SU-DHL-6 (cell line): ENCODE data around the gene F12.

Experiments used
- H2AFZ ChIP-seq: fragments of 200-600 bp; sonication (generic); 2 replicates; pipeline ENCODE4 v1.6.1; 2014; ENCODE audit warnings: low read depth, mild to moderate bottlenecking, moderate library complexity, mixed read lengths, antibody characterized with exemption, low read length; ENCODE audit not compliant: severe bottlenecking
- H3F3A ChIP-seq: fragments of 200-600 bp; shearing (Covaris generic); 2 replicates; pipeline ENCODE4 v1.6.0; 2016; ENCODE audit warnings: antibody characterized with exemption, mild to moderate bottlenecking; ENCODE audit not compliant: insufficient read depth
- H3K27ac ChIP-seq: fragments of 200-600 bp; sonication (generic); 2 replicates; pipeline ENCODE4 v1.5.1; 2016; ENCODE audit warnings: low read depth, mild to moderate bottlenecking, low read length, moderate library complexity, mixed read lengths
- H3K27me3 ChIP-seq: fragments of 200-600 bp; sonication (generic), shearing (Covaris generic); 2 replicates; pipeline ENCODE4 v1.6.0; 2014; ENCODE audit warnings: mild to moderate bottlenecking, low read length
- H3K36me3 ChIP-seq: fragments of 200-600 bp; sonication (generic); 2 replicates; pipeline ENCODE4 v1.6.1; 2014; ENCODE audit warnings: mild to moderate bottlenecking, low read length, mixed read lengths
- H3K4me2 ChIP-seq: fragments of 300-600, 200-600 bp; shearing (Covaris generic), sonication (generic); 2 replicates; pipeline ENCODE4 v1.6.0; 2014; ENCODE audit warnings: low read length, low read depth, mild to moderate bottlenecking; ENCODE audit not compliant: poor library complexity, severe bottlenecking
- H3K4me3 ChIP-seq: fragments of 200-600 bp; sonication (generic); 2 replicates; pipeline ENCODE4 v1.5.1; 2014; ENCODE audit warnings: antibody characterized with exemption, low read length, mild to moderate bottlenecking, mixed read lengths; ENCODE audit not compliant: insufficient read depth, poor library complexity, severe bottlenecking
- H3K79me2 ChIP-seq: fragments of 200-600 bp; sonication (generic); 2 replicates; pipeline ENCODE4 v1.6.1; 2014; ENCODE audit warnings: mild to moderate bottlenecking, low read length, moderate library complexity; ENCODE audit not compliant: insufficient read depth
- H3K9ac ChIP-seq: fragments of 200-600 bp; sonication (generic); 2 replicates; pipeline ENCODE4 v1.7.0; 2014; ENCODE audit warnings: mild to moderate bottlenecking, low read length
- H3K9me2 ChIP-seq: fragments of 200-600 bp; sonication (generic); replicated peaks from 2 replicates; pipeline ENCODE4 v1.6.1; 2014; ENCODE audit warnings: low read length; ENCODE audit not compliant: insufficient read depth
- H3K9me3 ChIP-seq: fragments of 200-600 bp; sonication (generic); 2 replicates; pipeline ENCODE4 v1.6.1; 2014; ENCODE audit warnings: low read length, mixed read lengths; ENCODE audit not compliant: insufficient read depth
- H4K20me1 ChIP-seq: fragments of 200-600 bp; sonication (generic); 2 replicates; pipeline ENCODE4 v1.6.1; 2014; ENCODE audit warnings: low read depth, mild to moderate bottlenecking, antibody characterized with exemption, low read length, moderate library complexity, mixed read lengths
- EZH2phosphoT487 ChIP-seq: fragments of 200-600 bp; sonication (generic), shearing (Covaris generic); conservative IDR thresholded peaks from 2 replicates; pipeline ENCODE4 v1.6.1; 2018; ENCODE audit warnings: mild to moderate bottlenecking, antibody characterized with exemption, low read length, moderate library complexity, mixed read lengths
- TF ChIP-seq, protein P1 (sequence below): fragments of 200-600 bp; sonication (generic); IDR thresholded peaks from one replicate; pipeline ENCODE4 v1.5.1; 2017; ENCODE audit warnings: antibody characterized with exemption, mild to moderate bottlenecking, low read length, moderate library complexity; ENCODE audit not compliant: insufficient read depth, poor library complexity, severe bottlenecking

F12 gene

DNA sequence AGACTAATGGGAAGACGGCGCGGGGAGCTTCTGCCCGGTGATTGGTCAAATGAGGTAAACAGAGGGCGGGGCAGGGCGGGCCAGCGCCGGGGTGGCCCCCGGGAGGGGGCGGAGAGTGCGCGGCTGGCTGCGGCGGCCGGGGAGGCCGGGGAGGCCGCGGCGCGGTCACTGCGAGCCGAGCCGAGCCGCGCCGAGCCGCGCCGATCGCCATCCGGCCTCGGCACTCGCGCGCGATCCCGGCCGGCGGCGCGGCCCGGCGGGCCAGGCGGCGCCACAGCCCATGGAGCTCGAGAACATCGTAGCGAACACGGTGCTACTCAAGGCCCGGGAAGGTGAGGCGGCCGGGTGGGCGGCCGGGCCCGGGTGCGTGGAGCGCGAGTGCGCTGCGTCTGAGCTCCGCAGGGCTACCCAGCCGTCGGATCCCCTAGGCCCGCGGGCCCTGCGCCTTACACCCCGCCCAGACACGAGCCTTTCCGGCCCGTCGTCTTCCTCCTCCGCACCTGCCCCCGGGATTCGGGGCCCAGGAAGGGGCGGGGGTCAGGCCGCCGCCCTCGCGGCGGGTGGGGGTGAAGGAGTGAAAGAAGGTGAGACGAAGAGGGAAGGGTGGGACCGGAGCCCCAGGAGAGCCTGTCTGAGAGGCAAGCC, 17.3 kb upstream of the F12 start, which contains the start of gene GRK6:
TSS of gene GRK6 (plus strand) at position 111 of the 645 bp plus-strand sequence. CDS start at position 281, 170 bp downstream.
- Histone ChIP-seq H3K36me3 (no peaks in the 10 kb centered on the region), H2AFZ (peak within 1 kb of the TSS; percentile 66), H3K4me2 (peak within 1 kb of the TSS; percentile 71), H3K9me2 (no peaks in the 10 kb centered on the region), H3F3A (peaks cover 44% of the 10 kb centered on the region), H4K20me1 (no peaks in the 10 kb centered on the region; the same call in 1 of the 2 replicates), H3K9me3 (no peaks in the 10 kb centered on the region), H3K27ac (peak within 1 kb of the TSS; percentile 95), H3K9ac (peak within 1 kb of the TSS; percentile 68), H3K79me2 (peaks cover 22% of the 10 kb centered on the region), H3K4me3 (peak within 1 kb of the TSS; percentile 66), H3K27me3 (no peaks in the 10 kb centered on the region)
- TF ChIP-seq, protein P1, sequence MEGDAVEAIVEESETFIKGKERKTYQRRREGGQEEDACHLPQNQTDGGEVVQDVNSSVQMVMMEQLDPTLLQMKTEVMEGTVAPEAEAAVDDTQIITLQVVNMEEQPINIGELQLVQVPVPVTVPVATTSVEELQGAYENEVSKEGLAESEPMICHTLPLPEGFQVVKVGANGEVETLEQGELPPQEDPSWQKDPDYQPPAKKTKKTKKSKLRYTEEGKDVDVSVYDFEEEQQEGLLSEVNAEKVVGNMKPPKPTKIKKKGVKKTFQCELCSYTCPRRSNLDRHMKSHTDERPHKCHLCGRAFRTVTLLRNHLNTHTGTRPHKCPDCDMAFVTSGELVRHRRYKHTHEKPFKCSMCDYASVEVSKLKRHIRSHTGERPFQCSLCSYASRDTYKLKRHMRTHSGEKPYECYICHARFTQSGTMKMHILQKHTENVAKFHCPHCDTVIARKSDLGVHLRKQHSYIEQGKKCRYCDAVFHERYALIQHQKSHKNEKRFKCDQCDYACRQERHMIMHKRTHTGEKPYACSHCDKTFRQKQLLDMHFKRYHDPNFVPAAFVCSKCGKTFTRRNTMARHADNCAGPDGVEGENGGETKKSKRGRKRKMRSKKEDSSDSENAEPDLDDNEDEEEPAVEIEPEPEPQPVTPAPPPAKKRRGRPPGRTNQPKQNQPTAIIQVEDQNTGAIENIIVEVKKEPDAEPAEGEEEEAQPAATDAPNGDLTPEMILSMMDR = no peak
- no peak for TF ChIP-seq EZH2phosphoT487

DNA sequence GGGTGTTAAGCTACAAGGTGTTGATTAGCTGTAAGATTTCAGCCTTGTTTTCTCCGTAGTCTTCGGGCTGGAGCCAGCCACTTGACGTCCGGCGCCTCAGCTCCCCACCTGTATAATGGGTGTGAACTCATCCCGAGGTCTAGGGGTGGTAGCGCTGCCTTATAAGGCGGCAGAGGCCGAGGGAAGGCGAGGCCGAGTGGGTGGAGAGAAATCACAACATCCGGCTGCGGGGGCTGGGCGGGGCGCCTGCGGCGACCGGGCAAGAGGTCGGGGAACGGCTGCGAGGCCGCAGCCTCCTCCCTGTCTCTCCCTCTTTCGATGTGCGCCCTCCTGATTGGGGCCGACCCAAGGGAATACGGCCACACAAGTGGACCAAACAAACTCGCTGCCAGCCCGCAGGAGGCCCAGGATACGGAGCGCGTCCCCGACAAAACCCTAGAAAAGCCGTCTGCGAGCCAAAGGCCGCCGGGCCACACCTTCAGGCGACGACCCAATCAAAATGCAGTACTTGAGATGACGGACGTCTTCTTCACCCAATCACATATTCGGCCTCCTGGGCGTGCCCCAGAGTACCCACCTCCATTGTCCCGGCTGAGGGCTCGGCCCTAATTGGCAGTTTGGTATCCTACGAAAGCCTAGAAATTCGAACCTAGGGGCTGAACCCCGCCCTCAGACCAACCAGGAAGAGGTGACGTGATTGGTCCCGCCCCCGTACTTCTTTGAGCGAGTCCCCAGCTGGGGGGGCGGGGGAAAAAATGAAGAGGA, 16.6 kb upstream of the F12 start:
- Histone ChIP-seq H3K27me3 (no peaks in the 10 kb centered on the region), H3K9me2 (no peaks in the 10 kb centered on the region), H3K36me3 (no peaks in the 10 kb centered on the region), H3F3A (peaks cover 37% of the 10 kb centered on the region), H3K9ac (peak overlapping the region; percentile 59), H3K4me3 (peak overlapping the region; percentile 66), H4K20me1 (no peaks in the 10 kb centered on the region; the same call in 1 of the 2 replicates), H3K9me3 (no peaks in the 10 kb centered on the region), H3K4me2 (peak overlapping the region; percentile 64), H3K27ac (peak overlapping the region; percentile 65), H3K79me2 (peaks cover 22% of the 10 kb centered on the region), H2AFZ (peak overlapping the region; percentile 66)
- TF ChIP-seq EZH2phosphoT487 = no peak
- TF ChIP-seq, protein P1 = no peak

DNA sequence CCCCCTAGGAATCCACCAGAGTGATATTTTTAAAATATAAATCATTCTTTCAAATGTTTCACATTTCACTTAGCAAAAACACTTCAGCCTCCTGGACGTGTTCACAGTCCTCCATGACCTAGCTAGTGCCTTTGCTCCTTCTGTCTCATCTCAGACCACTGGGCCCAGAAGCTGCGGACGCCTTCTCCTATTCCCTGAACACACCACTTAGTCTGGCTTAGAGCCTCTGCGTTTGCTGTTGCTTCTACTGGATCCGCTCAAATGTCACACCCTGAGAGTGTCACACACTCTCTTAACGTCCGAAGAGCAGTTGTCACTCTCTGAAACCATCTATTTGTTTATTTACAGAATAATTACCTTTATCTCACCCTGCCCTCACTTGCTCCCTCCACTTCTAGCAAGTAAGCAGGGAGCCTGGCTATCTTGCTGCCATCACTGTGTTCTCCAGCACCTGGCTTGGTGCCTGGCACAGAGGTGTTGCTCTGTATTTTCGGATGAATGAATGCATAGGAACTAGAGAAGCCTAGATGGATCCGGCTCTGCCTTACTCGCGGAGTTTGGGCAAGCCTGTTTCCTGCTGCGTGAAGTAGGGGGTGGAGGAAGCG, 15.9 kb upstream of the F12 start:
- H3K79me2 ChIP-seq = peaks cover 22% of the 10 kb centered on the region
- peak overlapping the region; percentile 64 for H3K4me2 ChIP-seq
- TF ChIP-seq EZH2phosphoT487 = no peak
- TF ChIP-seq, protein P1 = no peak
- no peaks in the 10 kb centered on the region for H3K36me3 ChIP-seq
- peak overlapping the region; percentile 59 for H3K9ac ChIP-seq
- H3K4me3 ChIP-seq = peak overlapping the region; percentile 66
- no peaks in the 10 kb centered on the region for H3K9me2 ChIP-seq
- H3K9me3 ChIP-seq = no peaks in the 10 kb centered on the region
- peak overlapping the region; percentile 66 for H2AFZ ChIP-seq
- H3F3A ChIP-seq = peaks cover 30% of the 10 kb centered on the region
- H3K27me3 ChIP-seq = no peaks in the 10 kb centered on the region
- H3K27ac ChIP-seq = peak overlapping the region; percentile 65
- no peaks in the 10 kb centered on the region; the same call in 1 of the 2 replicates for H4K20me1 ChIP-seq
